ENCODE results near the gene USP48.

Gene USP48

GRCh38 chr1:21652101-21652936 lies 130.6 kb downstream of the USP48 start:
- TF ChIP-seq, protein P1, sequence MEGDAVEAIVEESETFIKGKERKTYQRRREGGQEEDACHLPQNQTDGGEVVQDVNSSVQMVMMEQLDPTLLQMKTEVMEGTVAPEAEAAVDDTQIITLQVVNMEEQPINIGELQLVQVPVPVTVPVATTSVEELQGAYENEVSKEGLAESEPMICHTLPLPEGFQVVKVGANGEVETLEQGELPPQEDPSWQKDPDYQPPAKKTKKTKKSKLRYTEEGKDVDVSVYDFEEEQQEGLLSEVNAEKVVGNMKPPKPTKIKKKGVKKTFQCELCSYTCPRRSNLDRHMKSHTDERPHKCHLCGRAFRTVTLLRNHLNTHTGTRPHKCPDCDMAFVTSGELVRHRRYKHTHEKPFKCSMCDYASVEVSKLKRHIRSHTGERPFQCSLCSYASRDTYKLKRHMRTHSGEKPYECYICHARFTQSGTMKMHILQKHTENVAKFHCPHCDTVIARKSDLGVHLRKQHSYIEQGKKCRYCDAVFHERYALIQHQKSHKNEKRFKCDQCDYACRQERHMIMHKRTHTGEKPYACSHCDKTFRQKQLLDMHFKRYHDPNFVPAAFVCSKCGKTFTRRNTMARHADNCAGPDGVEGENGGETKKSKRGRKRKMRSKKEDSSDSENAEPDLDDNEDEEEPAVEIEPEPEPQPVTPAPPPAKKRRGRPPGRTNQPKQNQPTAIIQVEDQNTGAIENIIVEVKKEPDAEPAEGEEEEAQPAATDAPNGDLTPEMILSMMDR (conservative IDR thresholded peaks at IDR 0.05; ENCODE audit: low read depth, low read length) = no peak
- DNase-seq (ENCODE audit: low read depth) = no peak
- H3K4me3 ChIP-seq (ENCODE audit: low read depth, low read length) = no peak overlapping the region

- TF ChIP-seq, protein P1 (conservative IDR thresholded peaks at IDR 0.05; ENCODE audit: low read depth, low read length) = no peak
- peak; percentile 10 for DNase-seq (ENCODE audit: low read depth)
- peak overlapping the region; percentile 45 for H3K4me3 ChIP-seq (ENCODE audit: low read depth, low read length)
Observed at GRCh38 chr1:21651214-21652042, 131.5 kb downstream of the USP48 start.

GRCh38 chr1:21650400-21650799 lies 132.5 kb downstream of the USP48 start:
- TF ChIP-seq, protein P1 (conservative IDR thresholded peaks at IDR 0.05; ENCODE audit: low read depth, low read length) = no peak
- H3K4me3 ChIP-seq (ENCODE audit: low read depth, low read length) = no peak overlapping the region
- DNase-seq (ENCODE audit: low read depth) = no peak

DNA sequence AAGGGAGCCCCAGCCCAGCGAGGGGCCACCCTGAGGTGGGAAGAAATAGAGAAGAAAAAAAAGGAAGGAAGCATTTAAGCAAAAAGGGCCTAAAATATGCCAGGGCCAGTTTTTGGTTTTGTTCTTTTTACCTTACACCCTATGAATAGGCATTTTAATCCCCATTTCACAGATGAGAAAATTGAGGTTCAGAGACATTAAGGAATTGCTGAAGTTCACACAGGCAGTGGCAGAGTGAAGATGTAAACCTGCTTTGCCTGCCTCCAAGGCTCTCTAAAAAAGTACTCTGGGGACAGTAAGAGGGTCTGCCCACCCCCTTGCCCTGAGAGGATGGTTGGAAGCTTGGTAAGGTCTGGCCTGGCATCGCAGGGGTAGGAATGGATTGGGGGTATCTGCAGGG lies 133.6 kb downstream of the USP48 start:
- H3K4me3 ChIP-seq (ENCODE audit: low read depth, low read length) = no peak overlapping the region
- DNase-seq (ENCODE audit: low read depth) = no peak
- TF ChIP-seq, protein P1 (conservative IDR thresholded peaks at IDR 0.05; ENCODE audit: low read depth, low read length) = no peak

- TF ChIP-seq, protein P1 (conservative IDR thresholded peaks at IDR 0.05; ENCODE audit: low read depth, low read length) = no peak
- no peak overlapping the region for H3K4me3 ChIP-seq (ENCODE audit: low read depth, low read length)
- no peak for DNase-seq (ENCODE audit: low read depth)
Observed at GRCh38 chr1:21648791-21649190, 134.2 kb downstream of the USP48 start.

DNA sequence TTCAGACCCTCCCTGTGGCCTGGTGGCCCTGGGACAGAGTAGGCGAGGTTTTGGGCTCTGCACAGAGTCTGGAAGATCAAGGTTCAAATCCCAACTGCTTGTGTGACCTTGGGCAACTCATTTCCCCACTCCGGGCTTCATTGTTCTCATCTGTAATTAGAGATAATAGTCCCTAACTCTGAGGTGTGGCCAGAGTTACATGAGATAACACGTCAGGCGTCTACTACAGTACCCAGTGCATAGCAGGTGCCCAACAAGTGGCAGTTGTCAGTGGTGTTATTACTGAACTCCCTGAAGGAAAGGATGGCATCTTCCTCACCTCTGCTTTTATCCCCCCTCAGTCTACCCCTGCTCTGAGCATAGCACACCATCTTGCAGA lies 134.6 kb downstream of the USP48 start:
- TF ChIP-seq, protein P1 (conservative IDR thresholded peaks at IDR 0.05; ENCODE audit: low read depth, low read length) = no peak
- no peak for DNase-seq (ENCODE audit: low read depth)
- no peak overlapping the region for H3K4me3 ChIP-seq (ENCODE audit: low read depth, low read length)

All from choroid plexus epithelial cell (primary cell).